Endometrial microvascular endothelial cells (primary cell): ENCODE measurements around the gene PATJ. TPM values are rescaled to one million over a fixed set of nuclear protein-coding genes. Genes with fewer than 3 reads are reported as not detected.

Source experiments
- in situ Hi-C: cut with HindIII; loops from 2 replicates; pipeline ENCODE4 v1.10.0; 2017; ENCODE audit warnings: low sequenced_read_pairs, low pct_unique_long_range_greater_than_20kb; ENCODE audit errors: inconsistent ontology term
- total RNA-seq: library from RNA; depleted of rRNA; stranded (reverse); fragments of >200 nt; gene quantifications from one replicate; pipeline ENCODE4 v1.2.3, GENCODE V29; 2015; ENCODE audit errors: inconsistent ontology term

PATJ gene
- total RNA-seq, 1 donor from 2014 or later: 3.7 TPM

- in situ Hi-C loops: no loop called here
Observed at GRCh38 chr1:62011006-62011405, 268.7 kb downstream of the PATJ start.

GRCh38 chr1:62012095-62012494, 269.8 kb downstream of the PATJ start:
- in situ Hi-C loops: no loop called here

GRCh38 chr1:62012836-62013235, 270.6 kb downstream of the PATJ start:
- in situ Hi-C loops: no loop called here

- in situ Hi-C loops: no loop called here
Observed at GRCh38 chr1:62013264-62013663, 271.0 kb downstream of the PATJ start.

GRCh38 chr1:62022382-62022983, 280.2 kb downstream of the PATJ start:
- in situ Hi-C loops: no loop called here

- in situ Hi-C loops: no loop called here
Observed at GRCh38 chr1:62024690-62025089, 282.4 kb downstream of the PATJ start.

- in situ Hi-C loops: no loop called here
Observed at GRCh38 chr1:62025154-62025553, 282.9 kb downstream of the PATJ start.

GRCh38 chr1:62025892-62026291, 283.6 kb downstream of the PATJ start:
- in situ Hi-C loops: no loop called here

- in situ Hi-C loops: no loop called here
Observed at GRCh38 chr1:62029704-62030103, 287.4 kb downstream of the PATJ start.

- in situ Hi-C loops: no loop called here
Observed at GRCh38 chr1:62034790-62035189, 292.5 kb downstream of the PATJ start.

- in situ Hi-C loops: no loop called here
Observed at GRCh38 chr1:62037274-62037673, 295.0 kb downstream of the PATJ start.

GRCh38 chr1:62038594-62039284, 296.5 kb downstream of the PATJ start:
- in situ Hi-C loops: no loop called here

- in situ Hi-C loops: no loop called here
Observed at GRCh38 chr1:62040450-62040849, 298.2 kb downstream of the PATJ start.

- in situ Hi-C loops: no loop called here
Observed at GRCh38 chr1:62040973-62041372, 298.7 kb downstream of the PATJ start.

- in situ Hi-C loops: no loop called here
Observed at GRCh38 chr1:62043154-62043553, 300.9 kb downstream of the PATJ start.

GRCh38 chr1:62045574-62045973, 303.3 kb downstream of the PATJ start:
- in situ Hi-C loops: no loop called here

GRCh38 chr1:62046927-62047326, 304.6 kb downstream of the PATJ start:
- in situ Hi-C loops: no loop called here

GRCh38 chr1:62050165-62050564, 307.9 kb downstream of the PATJ start:
- in situ Hi-C loops: no loop called here

- in situ Hi-C loops: no loop called here
Observed at GRCh38 chr1:62052946-62053345, 310.7 kb downstream of the PATJ start.

GRCh38 chr1:62054188-62054587, 311.9 kb downstream of the PATJ start:
- in situ Hi-C loops: no loop called here

GRCh38 chr1:62057230-62057629, 314.9 kb downstream of the PATJ start:
- in situ Hi-C loops: no loop called here
